Colonic mucosa (tissue), 4 donors: ENCODE data around the gene TMPRSS7. TPM values are rescaled to one million over a fixed set of nuclear protein-coding genes. Genes with fewer than 3 reads are reported as not detected.

Experiments used
- DNase-seq: peaks from one replicate; pipeline ENCODE4 v3.0.0-alpha.2; 2020
- H3K27ac ChIP-seq: fragments of 200-600 bp; one replicate; pipeline ENCODE4 v1.8.0; 2021
- H3K27me3 ChIP-seq: fragments of 200-600 bp; one replicate; pipeline ENCODE4 v1.8.0; 2021
- H3K36me3 ChIP-seq: fragments of 200-600 bp; one replicate; pipeline ENCODE4 v1.8.0; 2021
- H3K4me1 ChIP-seq: fragments of 200-600 bp; one replicate; pipeline ENCODE4 v1.8.0; 2021; ENCODE audit warnings: mild to moderate bottlenecking
- H3K4me3 ChIP-seq: fragments of 200-600 bp; one replicate; pipeline ENCODE4 v1.8.0; 2021
- H3K9ac ChIP-seq, 2 donors: one replicate each; pipeline ENCODE4 v1.7.0; 2013; ENCODE audit warnings: control low read depth in 2 of 2, low read depth in 2 of 2, low read length in 2 of 2
- H3K9me3 ChIP-seq: fragments of 200-600 bp; one replicate; pipeline ENCODE4 v1.8.0; 2021
- CTCF ChIP-seq: fragments of 200-600 bp; IDR thresholded peaks from one replicate; pipeline ENCODE4 v1.8.0; 2022; ENCODE audit warnings: antibody characterized with exemption, mild to moderate bottlenecking
- intact Hi-C: fragments of 100-400 bp; cut with DNase I; formaldehyde crosslinking; loops from one replicate; pipeline ENCODE4 v1.14.1; 2022
- total RNA-seq, 2 donors: library from RNA; stranded (reverse); fragmentation: NEBNext Ultra II Directional in 1 of 2; extraction: Animal tissue kit (Norgen Biotek cat#: 25700) in 1 of 2; gene quantifications; one replicate each; pipeline ENCODE4 v1.2.1, GENCODE V29; 2021
- donor health status: healthy.
- donor health status: DM: no; HTN: no; CAD: no.
- donor health status: DM: no; HTN: no; CAD: no.

Gene TMPRSS7
- total RNA-seq, 2 donors from 2014 or later, result not detected

GRCh38 chr3:112117415-112117814, 82.9 kb downstream of the TMPRSS7 start:
- DNase-seq, result no peak

GRCh38 chr3:112117841-112118571, 83.5 kb downstream of the TMPRSS7 start:
- no peak for DNase-seq
- Histone ChIP-seq H3K9me3 (no peaks in the 10 kb centered on the region), H3K4me3 (no peak overlapping the region), H3K27me3 (no peaks in the 10 kb centered on the region), H3K9ac (no peak overlapping the region), H3K36me3 (no peaks in the 10 kb centered on the region), H3K4me1 (no peaks in the 10 kb centered on the region), H3K27ac (no peak overlapping the region)
- intact Hi-C loops, result no loop called here
- TF ChIP-seq CTCF, result no peak

More at GRCh38 chr3:112117415-112117814, 82.9 kb downstream of the TMPRSS7 start:
- Histone ChIP-seq H3K27ac (no peak overlapping the region), H3K9ac (no peak overlapping the region), H3K4me1 (no peaks in the 10 kb centered on the region), H3K4me3 (no peak overlapping the region), H3K36me3 (no peaks in the 10 kb centered on the region), H3K27me3 (no peaks in the 10 kb centered on the region), H3K9me3 (no peaks in the 10 kb centered on the region)
- no peak for TF ChIP-seq CTCF
- intact Hi-C loops, result no loop called here

- intact Hi-C loops, result no loop called here
- H3K27ac ChIP-seq, result no peak overlapping the region
Measured at GRCh38 chr3:112119962-112120836, 85.7 kb downstream of the TMPRSS7 start.

GRCh38 chr3:112121577-112122547, 87.3 kb downstream of the TMPRSS7 start:
- Histone ChIP-seq H3K4me1 (no peaks in the 10 kb centered on the region), H3K9ac (no peak overlapping the region), H3K27me3 (no peaks in the 10 kb centered on the region), H3K36me3 (no peaks in the 10 kb centered on the region), H3K4me3 (no peak overlapping the region), H3K9me3 (no peaks in the 10 kb centered on the region), H3K27ac (no peak overlapping the region)
- no peak for TF ChIP-seq CTCF
- intact Hi-C loops, result no loop called here
- no peak for DNase-seq

More at GRCh38 chr3:112119962-112120836, 85.7 kb downstream of the TMPRSS7 start:
- no peaks in the 10 kb centered on the region for H3K36me3 ChIP-seq
- H3K9ac ChIP-seq, result no peak overlapping the region
- H3K4me3 ChIP-seq, result no peak overlapping the region
- no peak for DNase-seq
- no peaks in the 10 kb centered on the region for H3K27me3 ChIP-seq
- TF ChIP-seq CTCF, result no peak
- no peaks in the 10 kb centered on the region for H3K4me1 ChIP-seq
- H3K9me3 ChIP-seq, result no peaks in the 10 kb centered on the region

GRCh38 chr3:112122870-112123269, 88.3 kb downstream of the TMPRSS7 start:
- intact Hi-C loops, result no loop called here
- Histone ChIP-seq H3K4me3 (no peak overlapping the region), H3K36me3 (no peaks in the 10 kb centered on the region), H3K27ac (no peak overlapping the region), H3K9ac (no peak overlapping the region), H3K27me3 (no peaks in the 10 kb centered on the region), H3K4me1 (no peaks in the 10 kb centered on the region), H3K9me3 (no peaks in the 10 kb centered on the region)
- no peak for TF ChIP-seq CTCF
- DNase-seq, result no peak
